H1 (cell line): Measurements from ENCODE around the gene CD247. TPM values are rescaled to one million over a fixed set of nuclear protein-coding genes. Genes with fewer than 3 reads are reported as not detected.

Experiments
- CTCF ChIA-PET: fragments of 300-600 bp; sonication (Branson Sonifier 250); formaldehyde crosslinking; loops from one replicate; lab custom pipeline; 2021; ENCODE audit not compliant: partially characterized antibody; lab: Charles Lee
- POLR2A ChIA-PET: fragments of 300-600 bp; sonication (Branson Sonifier 250); formaldehyde crosslinking; loops from one replicate; lab custom pipeline; 2021; ENCODE audit warnings: inconsistent platforms; ENCODE audit not compliant: partially characterized antibody; lab: Charles Lee
- DNase-seq, 2 experiments: peaks; one replicate each; pipeline versions ENCODE4 v3.0.0 to v3.0.0-alpha.2; 2010 to 2022; ENCODE audit warnings: low spot score in 2 of 2, low read depth in 1 of 2, mixed read lengths in 1 of 2
- FAIRE-seq: peaks from 2 replicates; lab custom pipeline; 2011; peaks lifted over from hg19 to GRCh38; lab: Jason Lieb, UNC
- H2AFZ ChIP-seq: 2 replicates; pipeline ENCODE4 v1.8.1; 2012; ENCODE audit warnings: low read length, inconsistent platforms
- H2AK5ac ChIP-seq: 2 replicates; pipeline ENCODE4 v1.6.1; 2013; ENCODE audit warnings: low read depth, low read length
- H2BK120ac ChIP-seq: replicated peaks from 2 replicates; pipeline ENCODE3; 2013; ENCODE audit warnings: low read depth, low read length, inconsistent platforms
- H2BK12ac ChIP-seq: 2 replicates; pipeline ENCODE4 v1.6.1; 2013; ENCODE audit warnings: low read depth, low read length
- H2BK15ac ChIP-seq: 2 replicates; pipeline ENCODE4 v1.6.1; 2013; ENCODE audit warnings: low read length
- H2BK20ac ChIP-seq: 2 replicates; pipeline ENCODE4 v1.6.1; 2013; ENCODE audit warnings: low read length
- H2BK5ac ChIP-seq: 2 replicates; pipeline ENCODE4 v1.6.1; 2013; ENCODE audit warnings: low read depth, low read length
- H3K14ac ChIP-seq: 2 replicates; pipeline ENCODE4 v1.6.1; 2013; ENCODE audit warnings: inconsistent platforms; ENCODE audit not compliant: insufficient read length
- H3K18ac ChIP-seq: 2 replicates; pipeline ENCODE4 v1.6.1; 2013; ENCODE audit warnings: low read length; ENCODE audit errors: extremely low read depth
- H3K23ac ChIP-seq: 2 replicates; pipeline ENCODE4 v1.6.1; 2013; ENCODE audit warnings: inconsistent platforms; ENCODE audit not compliant: insufficient read length
- H3K23me2 ChIP-seq: 2 replicates; pipeline ENCODE4 v1.6.1; 2013; ENCODE audit warnings: low read depth, low read length
- H3K27ac ChIP-seq: 2 replicates; pipeline ENCODE4 v1.6.1; 2011; ENCODE audit warnings: low read depth, low read length, inconsistent platforms
- H3K27me3 ChIP-seq, 4 experiments: replicated peaks in 1 of 4; 1 replicate in 1 of 4; 2 replicates in 3 of 4; pipeline versions ENCODE4 v1.6.1 to v1.8.1; 2011 to 2013; ENCODE audit warnings: low read length in 3 of 4, mild to moderate bottlenecking in 3 of 4, inconsistent platforms in 2 of 4, mixed read lengths in 2 of 4, moderate library complexity in 1 of 4; ENCODE audit not compliant: control insufficient read depth in 3 of 4, insufficient read depth in 3 of 4; ENCODE audit errors: extremely low read depth in 1 of 4
- H3K36me3 ChIP-seq, 4 experiments: 2 replicates each; pipeline versions ENCODE4 v1.6.1 to v1.8.1; 2011 to 2013; ENCODE audit warnings: mild to moderate bottlenecking in 4 of 4, low read length in 3 of 4, moderate library complexity in 2 of 4, control low read depth in 1 of 4, inconsistent platforms in 1 of 4; ENCODE audit not compliant: insufficient read depth in 4 of 4, control insufficient read depth in 2 of 4
- H3K4ac ChIP-seq: replicated peaks from 2 replicates; pipeline ENCODE3; 2013; ENCODE audit warnings: low read length, low read depth, mixed read lengths, inconsistent platforms; ENCODE audit not compliant: insufficient read length
- H3K4me1 ChIP-seq, 4 experiments: replicated peaks in 1 of 4; 1 replicate in 1 of 4; 2 replicates in 3 of 4; pipeline versions ENCODE4 v1.6.1 to v1.8.1; 2011 to 2013; ENCODE audit warnings: low read length in 3 of 4, inconsistent platforms in 2 of 4, mixed read lengths in 1 of 4; ENCODE audit not compliant: insufficient read depth in 4 of 4, control insufficient read depth in 3 of 4
- H3K4me2 ChIP-seq, 2 experiments: 2 replicates each; pipeline versions ENCODE4 v1.6.1 to v1.8.1; 2011 to 2013; ENCODE audit warnings: low read depth in 2 of 2, low read length in 2 of 2, control low read depth in 1 of 2, inconsistent platforms in 1 of 2, mild to moderate bottlenecking in 1 of 2; ENCODE audit not compliant: insufficient read depth in 1 of 2
- H3K4me3 ChIP-seq, 4 experiments: fragments of 200-600, 300-600 bp in 1 of 4; sonication (generic), shearing (Covaris generic), sonication (Bioruptor Twin) in 1 of 4; 2 replicates each; pipeline versions ENCODE4 v1.5.1 to v1.8.1; 2011 to 2016; ENCODE audit warnings: low read length in 4 of 4, low read depth in 3 of 4, control low read depth in 2 of 4, inconsistent platforms in 2 of 4, mild to moderate bottlenecking in 2 of 4, mixed read lengths in 1 of 4, moderate library complexity in 1 of 4; ENCODE audit not compliant: insufficient read depth in 2 of 4; ENCODE audit errors: extremely low read depth in 1 of 4
- H3K56ac ChIP-seq: replicated peaks from 2 replicates; pipeline ENCODE3; 2013; ENCODE audit warnings: low read depth, mild to moderate bottlenecking, mixed read lengths, low read length, inconsistent platforms; ENCODE audit not compliant: insufficient read length
- H3K79me1 ChIP-seq: 2 replicates; pipeline ENCODE4 v1.6.1; 2013; ENCODE audit warnings: low read depth, low read length, control low read depth
- H3K79me2 ChIP-seq, 2 experiments: 2 replicates each; pipeline versions ENCODE4 v1.6.1 to v1.8.1; 2012 to 2013; ENCODE audit warnings: low read length in 2 of 2, mild to moderate bottlenecking in 2 of 2, inconsistent platforms in 1 of 2; ENCODE audit not compliant: insufficient read depth in 2 of 2, control insufficient read depth in 1 of 2
- H3K9ac ChIP-seq, 4 experiments: replicated peaks in 1 of 4; 1 replicate in 1 of 4; 2 replicates in 3 of 4; pipeline versions ENCODE4 v1.6.1 to v1.8.1; 2011 to 2013; ENCODE audit warnings: low read depth in 3 of 4, low read length in 3 of 4, control low read depth in 2 of 4, mild to moderate bottlenecking in 2 of 4, moderate library complexity in 2 of 4, inconsistent platforms in 1 of 4; ENCODE audit errors: extremely low read depth in 1 of 4
- H3K9me3 ChIP-seq, 2 experiments: 2 replicates each; pipeline versions ENCODE4 v1.6.1 to v1.8.1; 2012 to 2013; ENCODE audit warnings: mild to moderate bottlenecking in 2 of 2, moderate library complexity in 2 of 2, control low read depth in 1 of 2, inconsistent platforms in 1 of 2, low read depth in 1 of 2, low read length in 1 of 2, mixed read lengths in 1 of 2; ENCODE audit not compliant: insufficient read depth in 2 of 2
- H4K20me1 ChIP-seq, 2 experiments: replicated peaks in 1 of 2; 2 replicates each; pipeline versions ENCODE3 to v1.8.1; 2011 to 2013; ENCODE audit warnings: inconsistent platforms in 2 of 2, low read length in 2 of 2, mild to moderate bottlenecking in 1 of 2; ENCODE audit not compliant: insufficient read depth in 2 of 2, control insufficient read depth in 1 of 2
- H4K5ac ChIP-seq: 2 replicates; pipeline ENCODE4 v1.6.1; 2013; ENCODE audit warnings: low read length, low read depth, mixed read lengths, inconsistent platforms; ENCODE audit not compliant: insufficient read length
- H4K8ac ChIP-seq: 2 replicates; pipeline ENCODE4 v1.8.0; 2013; ENCODE audit warnings: mild to moderate bottlenecking, moderate library complexity, low read length, inconsistent platforms; ENCODE audit not compliant: insufficient read depth; ENCODE audit errors: extremely low read depth
- H4K91ac ChIP-seq: replicated peaks from 2 replicates; pipeline ENCODE3; 2013; ENCODE audit warnings: low read length, mixed read lengths, inconsistent platforms; ENCODE audit not compliant: insufficient read length
- BACH1 ChIP-seq: IDR thresholded peaks from 2 replicates; pipeline ENCODE4 v1.6.1; 2012; ENCODE audit warnings: low read length, improper control_type of control experiment
- CHD2 ChIP-seq: IDR thresholded peaks from 2 replicates; pipeline ENCODE4 v1.6.1; 2012; ENCODE audit warnings: low read length, improper control_type of control experiment
- FOSL1 ChIP-seq: IDR thresholded peaks from 2 replicates; pipeline ENCODE4 v1.6.1; 2011; ENCODE audit warnings: mild to moderate bottlenecking, low read depth, low read length, moderate library complexity; ENCODE audit not compliant: insufficient read depth
- HDAC2 ChIP-seq, 2 experiments: fragments of 300-600 bp in 1 of 2; sonication (generic) in 1 of 2; IDR thresholded peaks; 2 replicates each; pipeline ENCODE4 v1.6.1; 2011 to 2012; ENCODE audit warnings: low read depth in 2 of 2, low read length in 2 of 2, mild to moderate bottlenecking in 2 of 2, moderate library complexity in 2 of 2, borderline replicate concordance in 1 of 2, inconsistent platforms in 1 of 2
- RBBP5 ChIP-seq: IDR thresholded peaks from 2 replicates; pipeline ENCODE4 v1.7.1; 2012; ENCODE audit warnings: low read depth, mild to moderate bottlenecking, inconsistent platforms, low read length, moderate library complexity, borderline replicate concordance
- RXRA ChIP-seq: IDR thresholded peaks from 2 replicates; pipeline ENCODE4 v1.6.1; 2011; ENCODE audit warnings: low read depth, mild to moderate bottlenecking, low read length, moderate library complexity; ENCODE audit not compliant: insufficient read depth
- SP1 ChIP-seq: IDR thresholded peaks from 2 replicates; pipeline ENCODE4 v1.6.1; 2011; ENCODE audit warnings: low read depth, low read length
- SP4 ChIP-seq: IDR thresholded peaks from 2 replicates; pipeline ENCODE4 v1.6.1; 2012; ENCODE audit warnings: low read length, inconsistent platforms
- WGBS, 2 experiments: shearing (Covaris generic) in 1 of 2; methylation state at CpG; one replicate each; pipeline versions ENCODE4 v1.1.6 to v1.1.7; 2013 to 2015; ENCODE audit warnings: low lambda C conversion rate in 2 of 2, mixed read lengths in 2 of 2, inconsistent platforms in 1 of 2, low coverage in 1 of 2, missing lambda C conversion rate in 1 of 2; ENCODE audit not compliant: insufficient replicate concordance in 2 of 2, insufficient coverage in 1 of 2, insufficient read length in 1 of 2; ENCODE audit errors: extremely low coverage in 1 of 2, missing lambda C conversion rate in 1 of 2; 5-methylcytosine and 5-hydroxymethylcytosine counted together
- polyA plus RNA-seq, 7 experiments: library from polyadenylated mRNA; depleted of rRNA in 3 of 7; stranded (reverse) in 5 of 7; unstranded in 2 of 7; fragments of >200 nt in 5 of 7; fragments of 200-250 nt in 2 of 7; gene quantifications; 1 replicate in 5 of 7; 2 replicates in 1 of 7; 4 replicates in 1 of 7; pipeline versions ENCODE4 v1.2.1 to v1.2.3, GENCODE V29; 2011 to 2013; ENCODE audit warnings: missing spikeins in 2 of 7, mixed read lengths in 2 of 7
- total RNA-seq: library from RNA; stranded (reverse); fragmentation: NEBNext Ultra II Directional; extraction: Animal tissue kit (Norgen Biotek cat#: 25700); gene quantifications from 2 replicates; pipeline ENCODE4 v1.2.1, GENCODE V29; 2021

CD247 gene
- total and polyA plus RNA-seq, 2 of the 8 experiments (the other 6 are each of a cell fraction or from before 2014, with no cell fraction given): 2.0 to 2.2 TPM

- Histone ChIP-seq H3K4me3 (no peak overlapping the region), H4K91ac (no peak overlapping the region), H2AK5ac (no peak overlapping the region), H3K4me1 (peaks cover 1 to 20% (median 12%) of the 10 kb centered on the region in 4 experiments), H3K56ac (no peak overlapping the region), H3K36me3 (no peaks in the 10 kb centered on the region), H2AFZ (no peak overlapping the region), H3K27ac (no peak overlapping the region), H2BK15ac (no peak overlapping the region), H3K9me3 (no peaks in the 10 kb centered on the region), H3K79me1 (no peaks in the 10 kb centered on the region), H3K4ac (no peak overlapping the region), H4K20me1 (no peaks in the 10 kb centered on the region), H2BK120ac (no peak overlapping the region), H4K8ac (no peak overlapping the region), H3K4me2 (no peak overlapping the region), H3K23ac (no peak overlapping the region), H3K27me3 (0 out of 7 replicates have a peak, but pooled peaks cover 0 to 3% (median 0%) of the 10 kb centered on the region in 4 experiments), H2BK5ac (no peak overlapping the region), H4K5ac (no peak overlapping the region), H3K23me2 (0 out of 2 replicates have a peak, but pooled peaks cover 2% of the 10 kb centered on the region), H2BK20ac (0 out of 2 replicates have a peak overlapping the region, but pooled peaks have one; percentile 32), H2BK12ac (0 out of 2 replicates have a peak overlapping the region, but pooled peaks have one; percentile 33), H3K18ac (no peak overlapping the region; the same call in 1 of the 2 replicates), H3K9ac (no peak overlapping the region), H3K14ac (no peak overlapping the region), H3K79me2 (no peaks in the 10 kb centered on the region)
- FAIRE-seq (no peak), DNase-seq (no peak)
- ChIA-PET CTCF (interaction anchor here (0.7 to 2.7 kb wide), 10 partner anchors 12 to 203 kb away, joined by 3 to 12 read pairs (median 4); no protein-coding TSS in a partner anchor), POLR2A (interaction anchor here (0.9 to 1.4 kb wide), 3 partner anchors 11 to 576 kb away, joined by 3 read pairs; no protein-coding TSS in a partner anchor)
- 88% methylated on average over 12 of the region's 12 CpGs; no CpG with 5 or more reads in 1 of the 2 experiments for WGBS, 2 experiments
- TF ChIP-seq BACH1: no peak
- no peak for TF ChIP-seq CHD2
- no peak for TF ChIP-seq SP4
- TF ChIP-seq RXRA: no peak
- no peak for TF ChIP-seq RBBP5
- TF ChIP-seq HDAC2 (IDR thresholded peaks at IDR 0.05; ENCODE audit: borderline replicate concordance in 1 of 2, low read depth in 2 of 2, low read length in 2 of 2): no peak
- no peak for TF ChIP-seq SP1
- TF ChIP-seq FOSL1: no peak
These were observed 33.4 kb downstream of the CD247 start for GRCh38 chr1:167484726-167485502.
